Measurements from ENCODE around the gene SLC1A7.

SLC1A7 gene

GRCh38 chr1:53141487-53142055 lies 867 bp downstream of the SLC1A7 start:
- no peaks in the 10 kb centered on the region for H3F3A ChIP-seq (ENCODE audit: control insufficient read depth, insufficient read depth)
- TF ChIP-seq CTCF (IDR thresholded peaks at IDR 0.05; ENCODE audit: low read depth, low read length, poor library complexity, severe bottlenecking) (no peak), EZH2phosphoT487 (IDR thresholded peaks at IDR 0.05; ENCODE audit: borderline replicate concordance, low read length) (no peak)
- no peaks in the 10 kb centered on the region for H3K4me1 ChIP-seq (ENCODE audit: control insufficient read depth, low read length)
- H3K4me3 ChIP-seq (ENCODE audit: low read length): no peak overlapping the region
- no peaks in the 10 kb centered on the region for H3K36me3 ChIP-seq (ENCODE audit: control insufficient read depth, low read length)
- no peak overlapping the region for H3K4me2 ChIP-seq (ENCODE audit: low read length)
- no peaks in the 10 kb centered on the region for H3K9me2 ChIP-seq (replicated peaks; ENCODE audit: control insufficient read depth, low read length)
- no peaks in the 10 kb centered on the region for H3K27me3 ChIP-seq (ENCODE audit: control insufficient read depth, low read length)
- H3K27ac ChIP-seq (ENCODE audit: low read depth, low read length): no peak overlapping the region
- H3K79me2 ChIP-seq (ENCODE audit: control insufficient read depth, low read length): no peaks in the 10 kb centered on the region
- H4K20me1 ChIP-seq (ENCODE audit: control insufficient read depth, insufficient read depth, low read depth, low read length): no peaks in the 10 kb centered on the region
- H3K9me3 ChIP-seq (ENCODE audit: control insufficient read depth, insufficient read depth, low read length): peaks cover 8% of the 10 kb centered on the region; the same call in 1 of the 2 replicates

- no peaks in the 10 kb centered on the region for H3K9me2 ChIP-seq (replicated peaks; ENCODE audit: control insufficient read depth, low read length)
- no peak overlapping the region for H3K27ac ChIP-seq (ENCODE audit: low read depth, low read length)
- H3F3A ChIP-seq (ENCODE audit: control insufficient read depth, insufficient read depth): no peaks in the 10 kb centered on the region
- peaks cover 8% of the 10 kb centered on the region; the same call in 1 of the 2 replicates for H3K9me3 ChIP-seq (ENCODE audit: control insufficient read depth, insufficient read depth, low read length)
- H3K4me2 ChIP-seq (ENCODE audit: low read length): no peak overlapping the region
- H3K79me2 ChIP-seq (ENCODE audit: control insufficient read depth, low read length): no peaks in the 10 kb centered on the region
- TF ChIP-seq CTCF (IDR thresholded peaks at IDR 0.05; ENCODE audit: low read depth, low read length, poor library complexity, severe bottlenecking) (no peak), EZH2phosphoT487 (IDR thresholded peaks at IDR 0.05; ENCODE audit: borderline replicate concordance, low read length) (no peak)
- H3K36me3 ChIP-seq (ENCODE audit: control insufficient read depth, low read length): no peaks in the 10 kb centered on the region
- H4K20me1 ChIP-seq (ENCODE audit: control insufficient read depth, insufficient read depth, low read depth, low read length): no peaks in the 10 kb centered on the region
- no peaks in the 10 kb centered on the region for H3K4me1 ChIP-seq (ENCODE audit: control insufficient read depth, low read length)
- no peak overlapping the region for H3K4me3 ChIP-seq (ENCODE audit: low read length)
- H3K27me3 ChIP-seq (ENCODE audit: control insufficient read depth, low read length): no peaks in the 10 kb centered on the region
Measured at GRCh38 chr1:53140451-53140850, 2.0 kb downstream of the SLC1A7 start.

- Histone ChIP-seq H3K9me3 (ENCODE audit: control insufficient read depth, insufficient read depth, low read length) (peaks cover 8% of the 10 kb centered on the region; the same call in 1 of the 2 replicates), H3K27me3 (ENCODE audit: control insufficient read depth, low read length) (no peaks in the 10 kb centered on the region), H3K79me2 (ENCODE audit: control insufficient read depth, low read length) (no peaks in the 10 kb centered on the region), H3K4me2 (ENCODE audit: low read length) (no peak overlapping the region), H3K36me3 (ENCODE audit: control insufficient read depth, low read length) (no peaks in the 10 kb centered on the region), H3K27ac (ENCODE audit: low read depth, low read length) (no peak overlapping the region), H3K4me1 (ENCODE audit: control insufficient read depth, low read length) (no peaks in the 10 kb centered on the region), H4K20me1 (ENCODE audit: control insufficient read depth, insufficient read depth, low read depth, low read length) (no peaks in the 10 kb centered on the region), H3K9me2 (replicated peaks; ENCODE audit: control insufficient read depth, low read length) (no peaks in the 10 kb centered on the region), H3F3A (ENCODE audit: control insufficient read depth, insufficient read depth) (no peaks in the 10 kb centered on the region), H3K4me3 (ENCODE audit: low read length) (no peak overlapping the region)
- no peak for TF ChIP-seq CTCF (IDR thresholded peaks at IDR 0.05; ENCODE audit: low read depth, low read length, poor library complexity, severe bottlenecking)
- no peak for TF ChIP-seq EZH2phosphoT487 (IDR thresholded peaks at IDR 0.05; ENCODE audit: borderline replicate concordance, low read length)
Measured at GRCh38 chr1:53139951-53140361, 2.5 kb downstream of the SLC1A7 start.
